ENCODE results near the gene NAT14.

NAT14 gene

DNA sequence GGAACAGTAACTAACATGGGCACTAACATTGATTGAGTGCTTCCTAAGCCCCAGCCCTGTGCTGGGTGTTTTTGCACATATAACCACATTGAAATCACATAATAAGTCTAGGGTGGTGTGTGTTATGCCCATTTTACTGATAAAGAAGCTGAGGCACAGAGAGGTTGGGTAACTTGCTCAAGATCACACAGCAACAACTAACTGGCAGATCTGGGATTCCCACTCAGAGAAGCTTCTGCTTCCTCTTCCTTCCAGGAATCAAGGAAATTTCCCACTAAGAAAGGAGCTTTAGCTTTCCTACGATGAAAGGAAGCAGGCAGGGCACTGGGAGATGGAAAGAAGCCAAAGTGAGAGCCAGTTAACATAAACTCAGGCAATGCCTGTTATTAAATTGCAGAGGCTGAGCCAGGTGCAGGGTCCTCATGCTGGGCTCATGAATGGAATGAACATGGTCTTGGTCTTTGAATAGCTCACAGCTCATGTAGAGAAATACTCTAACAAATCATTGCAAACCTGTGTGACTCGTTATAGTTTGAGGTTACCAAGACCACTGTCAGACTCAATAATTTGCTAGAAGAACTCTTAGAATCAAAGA lies 13.4 kb downstream of the NAT14 start:
- Histone ChIP-seq H3K27ac (ENCODE audit: low read depth, low read length) (no peak overlapping the region), H3K9ac (ENCODE audit: low read depth, low read length) (no peak overlapping the region), H3K36me3 (ENCODE audit: insufficient read depth, low read length) (no peaks in the 10 kb centered on the region), H3K27me3 (ENCODE audit: insufficient read depth, low read length) (peaks cover 11% of the 10 kb centered on the region), H3K4me3 (ENCODE audit: low read length) (no peak overlapping the region), H3K4me1 (ENCODE audit: insufficient read depth, low read length) (peaks cover 11% of the 10 kb centered on the region; the same call in 1 of the 2 replicates), H3K9me3 (ENCODE audit: insufficient read depth, low read depth, low read length) (peaks cover 4% of the 10 kb centered on the region; the same call in 1 of the 2 replicates)
- 89% methylated on average over 2 of the region's 2 CpGs for WGBS

DNA sequence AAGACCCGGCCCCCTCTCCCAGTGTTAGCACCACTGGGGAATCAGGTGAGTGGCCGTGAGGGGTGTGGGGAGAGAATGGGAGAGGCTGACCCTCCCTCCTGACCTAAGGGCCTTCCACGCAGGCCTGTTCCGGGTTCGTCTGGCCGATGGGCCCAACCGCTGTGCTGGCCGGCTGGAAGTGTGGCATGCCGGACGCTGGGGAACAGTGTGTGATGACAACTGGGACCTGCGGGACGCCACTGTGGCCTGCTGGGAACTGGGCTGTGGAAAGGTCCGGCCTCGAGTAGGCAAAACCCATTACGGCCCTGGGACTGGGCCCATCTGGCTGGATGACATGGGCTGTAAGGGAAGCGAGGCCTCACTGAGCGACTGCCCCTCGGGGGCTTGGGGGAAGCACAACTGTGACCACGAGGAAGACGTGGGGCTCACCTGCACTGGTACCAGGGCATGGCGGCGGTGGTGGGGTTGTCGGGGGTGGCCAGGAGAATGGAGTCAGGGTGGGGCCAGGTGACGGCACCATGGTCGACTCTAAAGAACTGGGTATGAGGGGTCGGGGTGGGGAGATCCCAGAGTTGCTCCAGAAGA lies 15.5 kb downstream of the NAT14 start:
- Histone ChIP-seq H3K36me3 (ENCODE audit: insufficient read depth, low read length) (no peaks in the 10 kb centered on the region), H3K27ac (ENCODE audit: low read depth, low read length) (no peak overlapping the region), H3K27me3 (ENCODE audit: insufficient read depth, low read length) (peaks cover 22% of the 10 kb centered on the region), H3K4me1 (ENCODE audit: insufficient read depth, low read length) (peaks cover 11% of the 10 kb centered on the region; the same call in 1 of the 2 replicates), H3K4me3 (ENCODE audit: low read length) (no peak overlapping the region), H3K9ac (ENCODE audit: low read depth, low read length) (no peak overlapping the region), H3K9me3 (ENCODE audit: insufficient read depth, low read depth, low read length) (peaks cover 5% of the 10 kb centered on the region; the same call in 1 of the 2 replicates)
- WGBS = 92% methylated on average over 26 of the region's 26 CpGs

GRCh38 chr19:55502197-55502952 lies 17.4 kb downstream of the NAT14 start:
- Histone ChIP-seq H3K27ac (ENCODE audit: low read depth, low read length) (no peak overlapping the region), H3K9me3 (ENCODE audit: insufficient read depth, low read depth, low read length) (peaks cover 5% of the 10 kb centered on the region; the same call in 1 of the 2 replicates), H3K4me1 (ENCODE audit: insufficient read depth, low read length) (peaks cover under 1% of the 10 kb centered on the region; the same call in 1 of the 2 replicates), H3K27me3 (ENCODE audit: insufficient read depth, low read length) (peaks cover 22% of the 10 kb centered on the region), H3K36me3 (ENCODE audit: insufficient read depth, low read length) (no peaks in the 10 kb centered on the region), H3K9ac (ENCODE audit: low read depth, low read length) (no peak overlapping the region), H3K4me3 (ENCODE audit: low read length) (no peak overlapping the region)
- 91% methylated on average over 9 of the region's 9 CpGs for WGBS

DNA sequence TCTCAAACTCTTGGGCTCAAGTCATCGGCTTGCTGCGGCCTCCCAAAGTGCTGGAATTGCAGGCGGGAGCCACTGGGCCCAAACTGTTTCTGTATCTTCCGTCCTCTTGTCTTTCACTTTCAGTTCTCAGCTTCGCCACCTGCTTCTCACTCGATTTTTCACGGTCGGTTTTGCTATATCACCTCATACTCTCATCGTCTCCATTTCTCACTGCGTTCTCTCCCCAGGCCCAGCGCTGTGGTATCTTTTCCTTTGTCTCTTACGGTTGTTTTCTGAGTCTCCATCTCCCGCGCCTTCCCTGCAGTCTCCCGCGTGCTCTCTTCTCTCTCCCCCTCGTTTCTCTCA lies 18.1 kb downstream of the NAT14 start:
- H3K4me1 ChIP-seq (ENCODE audit: insufficient read depth, low read length) = no peaks in the 10 kb centered on the region
- WGBS = 94% methylated on average over 17 of the region's 17 CpGs
- H3K27ac ChIP-seq (ENCODE audit: low read depth, low read length) = no peak overlapping the region
- no peak overlapping the region for H3K4me3 ChIP-seq (ENCODE audit: low read length)
- no peak overlapping the region for H3K9ac ChIP-seq (ENCODE audit: low read depth, low read length)
- H3K27me3 ChIP-seq (ENCODE audit: insufficient read depth, low read length) = peaks cover 22% of the 10 kb centered on the region
- no peaks in the 10 kb centered on the region for H3K36me3 ChIP-seq (ENCODE audit: insufficient read depth, low read length)
- peaks cover 5% of the 10 kb centered on the region; the same call in 1 of the 2 replicates for H3K9me3 ChIP-seq (ENCODE audit: insufficient read depth, low read depth, low read length)

- Histone ChIP-seq H3K27ac (ENCODE audit: low read depth, low read length) (no peak overlapping the region), H3K4me3 (ENCODE audit: low read length) (peak overlapping the region; percentile 34), H3K9ac (ENCODE audit: low read depth, low read length) (no peak overlapping the region), H3K36me3 (ENCODE audit: insufficient read depth, low read length) (no peaks in the 10 kb centered on the region), H3K4me1 (ENCODE audit: insufficient read depth, low read length) (no peaks in the 10 kb centered on the region), H3K27me3 (ENCODE audit: insufficient read depth, low read length) (peaks cover 22% of the 10 kb centered on the region), H3K9me3 (ENCODE audit: insufficient read depth, low read depth, low read length) (peaks cover 5% of the 10 kb centered on the region; the same call in 1 of the 2 replicates)
- 31% methylated on average over 64 of the region's 64 CpGs for WGBS
These were observed 18.7 kb downstream of the NAT14 start for GRCh38 chr19:55503502-55504251.

DNA sequence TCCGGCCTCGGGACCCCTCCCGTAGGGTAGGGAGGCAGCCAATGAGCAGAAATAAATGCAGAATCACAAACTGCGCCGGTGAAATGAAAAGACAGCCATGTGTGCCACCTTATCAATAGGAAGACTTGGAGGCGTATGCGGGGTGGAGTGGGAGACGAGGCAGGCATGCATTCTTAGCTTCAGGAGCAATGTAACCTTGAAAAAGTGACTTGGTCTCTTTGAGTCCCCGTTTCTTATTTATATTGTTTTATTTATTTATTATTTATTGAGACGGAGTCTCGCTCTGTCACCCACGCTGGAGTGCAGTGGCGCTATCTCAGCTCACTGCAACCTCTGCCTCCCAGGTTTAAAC lies 19.2 kb downstream of the NAT14 start:
- H3K4me1 ChIP-seq (ENCODE audit: insufficient read depth, low read length) = no peaks in the 10 kb centered on the region
- 53% methylated on average over 12 of the region's 13 CpGs for WGBS
- H3K36me3 ChIP-seq (ENCODE audit: insufficient read depth, low read length) = no peaks in the 10 kb centered on the region
- peaks cover 5% of the 10 kb centered on the region; the same call in 1 of the 2 replicates for H3K9me3 ChIP-seq (ENCODE audit: insufficient read depth, low read depth, low read length)
- peaks cover 22% of the 10 kb centered on the region for H3K27me3 ChIP-seq (ENCODE audit: insufficient read depth, low read length)
- no peak overlapping the region for H3K9ac ChIP-seq (ENCODE audit: low read depth, low read length)
- no peak overlapping the region for H3K4me3 ChIP-seq (ENCODE audit: low read length)
- no peak overlapping the region for H3K27ac ChIP-seq (ENCODE audit: low read depth, low read length)

DNA sequence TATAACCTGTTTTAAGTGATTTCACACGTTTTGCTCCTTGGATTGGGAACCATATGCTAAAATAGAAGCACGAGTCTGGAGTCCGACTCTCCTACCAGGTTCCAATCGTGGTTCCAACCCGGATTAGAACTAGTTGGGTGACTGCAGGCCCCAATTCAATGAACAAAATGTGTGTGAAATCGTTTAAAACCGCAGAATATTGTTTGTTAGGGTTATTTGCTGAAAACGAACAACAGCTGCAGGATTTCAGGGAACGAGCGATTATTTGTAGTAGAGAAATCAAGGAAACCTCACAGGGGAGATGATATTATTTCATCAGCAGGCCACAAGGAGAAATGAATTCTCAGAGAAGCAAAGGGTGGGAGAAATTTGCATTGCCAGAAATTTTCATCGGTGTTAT lies 20.0 kb downstream of the NAT14 start:
- no peak overlapping the region for H3K27ac ChIP-seq (ENCODE audit: low read depth, low read length)
- no peaks in the 10 kb centered on the region for H3K36me3 ChIP-seq (ENCODE audit: insufficient read depth, low read length)
- peaks cover 5% of the 10 kb centered on the region; the same call in 1 of the 2 replicates for H3K9me3 ChIP-seq (ENCODE audit: insufficient read depth, low read depth, low read length)
- no peak overlapping the region for H3K9ac ChIP-seq (ENCODE audit: low read depth, low read length)
- H3K27me3 ChIP-seq (ENCODE audit: insufficient read depth, low read length) = peaks cover 22% of the 10 kb centered on the region
- H3K4me1 ChIP-seq (ENCODE audit: insufficient read depth, low read length) = no peaks in the 10 kb centered on the region
- WGBS = 90% methylated on average over 11 of the region's 11 CpGs
- H3K4me3 ChIP-seq (ENCODE audit: low read length) = no peak overlapping the region

- no peak overlapping the region for H3K27ac ChIP-seq (ENCODE audit: low read depth, low read length)
- H3K36me3 ChIP-seq (ENCODE audit: insufficient read depth, low read length) = no peaks in the 10 kb centered on the region
- H3K27me3 ChIP-seq (ENCODE audit: insufficient read depth, low read length) = peaks cover 14% of the 10 kb centered on the region
- H3K4me3 ChIP-seq (ENCODE audit: low read length) = no peak overlapping the region
- H3K4me1 ChIP-seq (ENCODE audit: insufficient read depth, low read length) = no peaks in the 10 kb centered on the region
- H3K9me3 ChIP-seq (ENCODE audit: insufficient read depth, low read depth, low read length) = peaks cover 3% of the 10 kb centered on the region; the same call in 1 of the 2 replicates
- H3K9ac ChIP-seq (ENCODE audit: low read depth, low read length) = no peak overlapping the region
- 85% methylated on average over 10 of the region's 10 CpGs for WGBS
These were observed 23.1 kb downstream of the NAT14 start for GRCh38 chr19:55508120-55508519.

- Histone ChIP-seq H3K9ac (ENCODE audit: low read depth, low read length) (no peak overlapping the region), H3K4me1 (ENCODE audit: insufficient read depth, low read length) (no peaks in the 10 kb centered on the region), H3K27ac (ENCODE audit: low read depth, low read length) (no peak overlapping the region), H3K4me3 (ENCODE audit: low read length) (peak overlapping the region; percentile 34), H3K27me3 (ENCODE audit: insufficient read depth, low read length) (no peaks in the 10 kb centered on the region), H3K36me3 (ENCODE audit: insufficient read depth, low read length) (no peaks in the 10 kb centered on the region), H3K9me3 (ENCODE audit: insufficient read depth, low read depth, low read length) (no peaks in the 10 kb centered on the region)
- WGBS = 16% methylated on average over 61 of the region's 61 CpGs
These were observed 32.1 kb downstream of the NAT14 start for GRCh38 chr19:55516878-55517620.

- H3K9ac ChIP-seq (ENCODE audit: low read depth, low read length) = no peak overlapping the region
- H3K4me3 ChIP-seq (ENCODE audit: low read length) = no peak overlapping the region
- no peaks in the 10 kb centered on the region for H3K27me3 ChIP-seq (ENCODE audit: insufficient read depth, low read length)
- no peaks in the 10 kb centered on the region for H3K36me3 ChIP-seq (ENCODE audit: insufficient read depth, low read length)
- H3K9me3 ChIP-seq (ENCODE audit: insufficient read depth, low read depth, low read length) = no peaks in the 10 kb centered on the region
- H3K27ac ChIP-seq (ENCODE audit: low read depth, low read length) = no peak overlapping the region
- no peaks in the 10 kb centered on the region for H3K4me1 ChIP-seq (ENCODE audit: insufficient read depth, low read length)
- WGBS = 92% methylated on average over 10 of the region's 10 CpGs
These were observed 34.7 kb downstream of the NAT14 start for GRCh38 chr19:55519451-55520311.
